HG03571 (cell line): Measurements from ENCODE around the gene LYZL2.
A peak's percentile ranks its signal among the peaks of the same experiment; 100 is the strongest.
"Not testable (repeated sequence)": the region's sequence is repeated elsewhere in the genome, so short reads cannot be mapped to it uniquely, and the experiment has no call there.

Experiments used
- ATAC-seq: cut with Tn5 transposase; IDR thresholded peaks from one replicate; pipeline ENCODE4 v1.9.1; 2021; ENCODE audit not compliant: unreplicated experiment

The LYZL2 gene

DNA sequence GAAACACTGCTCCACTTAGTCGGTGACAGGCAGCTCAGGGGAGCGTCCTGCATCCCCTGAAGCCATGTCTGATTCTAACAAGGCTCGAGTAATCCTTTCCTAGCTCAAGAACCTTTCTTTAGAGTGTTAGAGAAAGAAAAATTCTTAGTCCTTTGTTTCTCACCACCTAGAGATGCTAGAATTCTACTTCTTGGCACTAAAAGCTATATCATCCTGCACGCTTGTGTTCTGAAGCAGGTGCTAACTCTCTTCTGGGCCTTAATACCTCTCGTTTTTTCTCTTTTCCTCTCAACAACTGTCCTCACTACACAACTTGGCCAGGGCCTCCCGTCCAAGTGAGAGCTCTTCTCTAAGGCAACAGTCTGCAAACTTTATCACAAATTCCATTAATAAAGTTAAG is at the start of gene LYZL2:
Gene LYZL2 (minus strand): TSS at position 101 of the 400 bp plus-strand sequence. CDS start 2,838 bp downstream, outside the sequence.
- ATAC-seq: no peak

DNA sequence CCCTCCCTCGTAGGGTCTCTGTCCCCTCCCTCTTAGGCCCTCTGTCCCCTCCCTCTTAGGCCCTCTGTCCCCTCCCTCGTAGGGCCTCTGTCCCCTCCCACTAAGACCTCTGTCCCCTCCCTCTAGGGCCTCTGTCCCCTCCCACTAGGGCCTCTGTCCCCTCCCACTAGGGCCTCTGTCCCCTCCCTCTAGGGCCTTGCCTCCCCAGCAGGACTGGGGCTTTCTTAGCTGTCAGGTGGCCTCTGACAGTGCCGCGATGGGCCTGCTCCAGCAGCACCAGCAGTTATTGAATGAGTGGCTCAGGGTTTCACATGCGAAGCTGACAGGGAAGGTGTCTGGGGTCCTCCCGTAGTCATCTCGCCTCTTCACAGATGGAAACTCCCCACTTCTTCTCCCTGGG is 48.1 kb upstream of the LYZL2 start:
- ATAC-seq: not testable (repeated sequence)

DNA sequence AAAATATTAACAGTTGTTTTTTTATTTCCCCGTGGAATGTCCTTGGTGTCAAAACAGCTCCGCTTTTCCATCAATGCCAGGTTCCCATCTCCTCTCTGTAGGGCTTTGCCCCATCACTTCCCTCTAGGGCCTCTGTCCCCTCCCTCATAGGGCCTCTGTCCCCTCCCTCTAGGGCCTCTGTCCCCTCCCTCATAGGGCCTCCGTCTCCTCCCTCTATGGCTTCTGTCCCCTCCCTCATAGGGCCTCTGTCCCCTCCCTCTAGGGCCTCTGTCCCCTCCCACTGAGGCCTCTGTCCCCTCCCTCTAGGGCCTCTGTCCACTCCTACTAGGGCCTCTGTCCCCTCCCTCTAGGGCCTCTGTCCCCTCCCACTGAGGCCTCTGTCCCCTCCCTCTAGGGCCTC is 47.6 kb upstream of the LYZL2 start:
- ATAC-seq: not testable (repeated sequence)

- ATAC-seq: no peak
These were observed 46.5 kb upstream of the LYZL2 start for GRCh38 chr10:30675791-30676718.

DNA sequence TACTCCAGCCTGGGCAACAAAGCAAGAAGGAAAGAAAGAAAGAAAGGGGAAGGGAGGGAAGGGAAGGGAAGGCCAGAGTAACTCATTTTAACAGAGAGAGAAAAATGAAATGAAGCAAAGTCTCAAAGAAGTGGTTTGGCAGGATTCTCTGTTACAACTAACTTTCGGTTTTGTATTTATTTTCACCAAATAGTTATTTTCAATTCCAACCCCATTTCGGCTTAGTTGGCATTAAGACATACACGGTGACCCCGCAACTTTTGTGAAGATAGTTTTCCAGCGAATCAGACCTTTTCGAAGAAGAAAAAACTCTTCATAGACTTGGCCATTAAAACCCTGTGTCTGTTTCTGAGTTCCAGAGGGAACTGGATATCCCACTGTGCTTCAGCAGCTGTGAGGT is 45.2 kb upstream of the LYZL2 start:
- ATAC-seq: no peak

GRCh38 chr10:30673262-30673661 is 43.7 kb upstream of the LYZL2 start:
- ATAC-seq: not testable (repeated sequence)

DNA sequence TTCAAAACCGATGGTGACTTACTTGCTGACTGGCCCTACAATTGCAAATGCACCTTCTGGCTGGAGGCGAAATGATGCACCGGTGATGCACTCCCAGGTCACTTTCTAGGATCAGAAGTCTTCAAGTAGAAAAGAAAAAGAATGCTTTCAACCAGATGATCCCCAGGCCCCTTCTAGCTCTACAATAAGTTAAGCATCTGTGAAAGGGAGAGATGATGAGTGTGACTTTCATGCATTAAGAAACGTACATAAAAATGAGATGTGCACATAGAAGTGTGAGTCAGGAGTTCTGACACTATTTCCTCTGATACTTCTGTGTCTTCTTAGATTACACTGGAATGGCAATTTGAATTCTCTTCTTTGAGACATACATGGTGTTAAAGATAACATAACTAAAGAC is 42.8 kb upstream of the LYZL2 start:
- ATAC-seq: not testable (repeated sequence)

GRCh38 chr10:30671026-30671616 is 41.6 kb upstream of the LYZL2 start:
- no peak for ATAC-seq

DNA sequence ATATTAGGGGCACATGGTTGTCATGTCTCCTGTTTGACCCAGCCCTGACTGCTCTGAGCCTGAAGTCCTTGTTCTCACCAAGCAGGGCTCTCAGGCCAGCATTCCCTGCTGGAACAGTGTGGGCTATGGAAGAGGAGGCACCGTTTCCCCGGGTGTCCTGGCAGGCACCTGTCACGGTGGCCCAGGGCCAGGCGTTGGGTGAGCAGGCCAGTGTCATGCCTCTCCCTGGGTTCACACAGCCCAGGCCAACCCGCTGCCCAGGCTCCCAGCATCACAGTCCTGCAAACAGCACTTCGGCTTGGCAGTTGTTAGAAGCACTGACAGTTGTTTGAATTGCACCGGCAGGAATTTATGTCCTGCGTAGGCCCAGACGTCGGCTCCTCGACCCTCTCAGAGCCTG is 38.4 kb upstream of the LYZL2 start:
- not testable (repeated sequence) for ATAC-seq

GRCh38 chr10:30663403-30663802 is 33.9 kb upstream of the LYZL2 start:
- ATAC-seq: peak; percentile 93

GRCh38 chr10:30662814-30663213 is 33.3 kb upstream of the LYZL2 start:
- ATAC-seq: no peak

- ATAC-seq: not testable (repeated sequence)
These were observed 30.8 kb upstream of the LYZL2 start for GRCh38 chr10:30660314-30660713.

GRCh38 chr10:30656233-30656632 is 26.7 kb upstream of the LYZL2 start:
- ATAC-seq: no peak

GRCh38 chr10:30655001-30655400 is 25.4 kb upstream of the LYZL2 start:
- not testable (repeated sequence) for ATAC-seq

- ATAC-seq: not testable (repeated sequence)
These were observed 22.2 kb upstream of the LYZL2 start for GRCh38 chr10:30651470-30652397.

- no peak for ATAC-seq
These were observed 17.5 kb upstream of the LYZL2 start for GRCh38 chr10:30647089-30647488.

DNA sequence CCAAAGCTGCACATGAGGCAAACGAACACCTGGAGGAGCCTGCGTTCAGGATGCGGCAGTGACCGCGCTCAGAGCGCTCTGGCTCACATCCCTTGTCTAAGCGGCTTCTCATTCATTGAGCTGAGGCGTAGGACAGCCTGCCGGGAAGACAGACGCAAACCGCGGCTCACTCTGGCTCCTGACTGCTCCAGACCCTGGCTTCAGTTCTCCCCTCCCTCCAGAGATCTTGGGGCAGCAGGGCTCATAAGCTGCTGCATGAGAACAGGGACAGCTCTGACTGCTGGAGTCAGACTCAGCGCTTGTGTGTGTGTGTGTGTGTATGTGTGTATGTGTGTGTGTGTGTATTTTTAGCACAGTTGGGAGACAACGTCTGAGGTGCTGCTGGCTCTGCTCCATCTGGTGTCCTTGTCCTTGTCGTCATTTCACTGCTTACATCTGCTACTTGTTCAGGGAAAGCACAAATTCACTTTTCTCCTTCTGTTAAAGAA is 15.8 kb upstream of the LYZL2 start:
- no peak for ATAC-seq

DNA sequence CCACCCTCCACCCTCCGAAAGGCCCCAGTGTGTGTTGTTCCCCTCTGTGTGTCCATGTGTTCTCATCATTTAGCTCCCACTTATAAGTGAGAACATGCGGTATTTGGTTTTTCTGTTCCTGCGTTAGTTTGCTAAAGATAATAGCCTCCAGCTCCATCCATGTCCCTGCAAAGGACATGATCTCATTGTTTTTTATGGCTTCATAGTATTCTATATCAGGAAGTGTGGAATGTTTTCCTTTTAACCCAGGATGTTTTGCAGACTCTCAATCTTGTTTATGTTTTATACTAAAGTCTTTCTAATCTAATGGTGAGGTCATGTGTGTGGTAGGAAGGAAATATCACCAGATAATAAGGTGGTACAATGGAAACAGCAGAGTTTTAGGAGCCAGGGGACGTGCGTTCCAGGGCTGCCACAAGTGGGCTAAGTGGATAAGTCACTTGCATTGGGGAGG is 14.9 kb upstream of the LYZL2 start:
- ATAC-seq: not testable (repeated sequence)

DNA sequence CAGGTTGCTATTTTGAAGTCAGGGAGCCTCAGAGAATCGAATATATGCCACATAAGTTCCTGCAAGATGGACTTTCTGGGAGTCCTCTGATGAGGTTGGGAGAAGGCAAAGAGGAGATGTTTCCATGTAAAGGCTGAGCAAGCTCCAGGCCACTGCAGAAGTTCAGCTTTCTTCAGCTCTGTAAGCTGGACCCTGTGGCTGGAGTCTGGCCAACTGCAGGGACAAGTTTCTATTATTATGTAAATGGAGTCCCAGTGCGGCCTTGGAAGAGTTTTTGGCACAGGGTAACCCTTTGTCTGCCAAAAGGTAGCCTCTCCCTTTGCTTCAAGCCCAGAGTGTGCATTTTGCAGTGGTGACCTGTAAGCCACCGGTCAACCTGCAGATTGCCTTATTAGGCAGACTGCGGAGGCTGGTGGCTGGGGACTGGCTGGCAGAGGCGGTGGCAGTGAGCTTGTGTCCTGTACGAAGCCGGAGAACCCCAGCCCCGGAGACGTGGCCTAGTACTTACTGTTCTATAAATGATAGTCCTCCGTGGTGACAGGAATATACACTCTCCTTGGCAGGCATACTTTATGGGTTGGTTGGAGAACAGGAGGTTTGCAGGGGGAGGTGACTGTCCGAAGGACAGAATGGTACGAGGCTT is 14.1 kb upstream of the LYZL2 start:
- ATAC-seq: not testable (repeated sequence)

- not testable (repeated sequence) for ATAC-seq
These were observed 13.3 kb upstream of the LYZL2 start for GRCh38 chr10:30642856-30643255.
